GM19099 (cell line): ENCODE measurements around the gene PMF1.

Experiments
- POLR2A ChIP-seq: IDR thresholded peaks from 3 replicates; pipeline ENCODE4 v1.6.1; 2011; ENCODE audit warnings: low read depth; ENCODE audit not compliant: insufficient read length; ENCODE audit errors: extremely low read depth

The PMF1 gene

GRCh38 chr1:156195853-156196252 is 17.0 kb upstream of the PMF1 start:
- TF ChIP-seq POLR2A, result no peak

- TF ChIP-seq POLR2A, result no peak
Measured at GRCh38 chr1:156196445-156196844, 16.4 kb upstream of the PMF1 start.

- no peak for TF ChIP-seq POLR2A
Measured at GRCh38 chr1:156198831-156199349, 13.9 kb upstream of the PMF1 start.

GRCh38 chr1:156200044-156200443 is 12.8 kb upstream of the PMF1 start:
- no peak for TF ChIP-seq POLR2A

GRCh38 chr1:156203331-156203730 is 9.5 kb upstream of the PMF1 start:
- no peak for TF ChIP-seq POLR2A

- no peak for TF ChIP-seq POLR2A
Measured at GRCh38 chr1:156204686-156205085, 8.1 kb upstream of the PMF1 start.

- TF ChIP-seq POLR2A, result no peak
Measured at GRCh38 chr1:156211243-156211642, 1.6 kb upstream of the PMF1 start.

GRCh38 chr1:156212130-156212529 is 677 bp upstream of the PMF1 start:
- no peak for TF ChIP-seq POLR2A

GRCh38 chr1:156213644-156213966 is 798 bp downstream of the PMF1 start:
- TF ChIP-seq POLR2A, result no peak

GRCh38 chr1:156214024-156214748 is 1.4 kb downstream of the PMF1 start:
- TF ChIP-seq POLR2A, result no peak

GRCh38 chr1:156217871-156218270 is 5.1 kb downstream of the PMF1 start:
- TF ChIP-seq POLR2A, result no peak

- no peak for TF ChIP-seq POLR2A
Measured at GRCh38 chr1:156220226-156220625, 7.4 kb downstream of the PMF1 start.

GRCh38 chr1:156221986-156222692 is 9.3 kb downstream of the PMF1 start:
- TF ChIP-seq POLR2A, result no peak

GRCh38 chr1:156225677-156226014 is 12.8 kb downstream of the PMF1 start:
- TF ChIP-seq POLR2A, result no peak

GRCh38 chr1:156226116-156226538 is 13.3 kb downstream of the PMF1 start:
- no peak for TF ChIP-seq POLR2A

- no peak for TF ChIP-seq POLR2A
Measured at GRCh38 chr1:156226782-156227181, 14.0 kb downstream of the PMF1 start.
